ENCODE measurements around the gene RBM47.

DNA sequence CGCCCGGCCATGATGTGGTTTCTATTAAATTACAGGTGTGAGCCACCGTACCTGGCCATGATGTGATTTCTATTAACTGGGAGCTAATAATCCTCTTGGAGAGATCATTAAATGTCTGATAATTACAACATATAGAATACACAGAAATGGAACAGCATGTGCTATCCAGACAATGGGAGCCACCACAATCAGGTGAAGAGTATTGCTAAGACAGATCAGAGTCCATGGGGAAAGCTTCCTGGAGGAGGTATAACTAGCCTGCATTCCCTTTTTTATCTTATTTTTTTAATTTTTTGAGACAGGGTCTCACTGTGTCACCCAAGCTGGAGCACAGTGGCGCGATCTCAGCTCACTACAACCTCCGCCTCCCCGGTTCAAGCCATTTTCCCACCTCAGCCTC lies 147.7 kb downstream of the RBM47 start:
- TF ChIP-seq, protein P1, sequence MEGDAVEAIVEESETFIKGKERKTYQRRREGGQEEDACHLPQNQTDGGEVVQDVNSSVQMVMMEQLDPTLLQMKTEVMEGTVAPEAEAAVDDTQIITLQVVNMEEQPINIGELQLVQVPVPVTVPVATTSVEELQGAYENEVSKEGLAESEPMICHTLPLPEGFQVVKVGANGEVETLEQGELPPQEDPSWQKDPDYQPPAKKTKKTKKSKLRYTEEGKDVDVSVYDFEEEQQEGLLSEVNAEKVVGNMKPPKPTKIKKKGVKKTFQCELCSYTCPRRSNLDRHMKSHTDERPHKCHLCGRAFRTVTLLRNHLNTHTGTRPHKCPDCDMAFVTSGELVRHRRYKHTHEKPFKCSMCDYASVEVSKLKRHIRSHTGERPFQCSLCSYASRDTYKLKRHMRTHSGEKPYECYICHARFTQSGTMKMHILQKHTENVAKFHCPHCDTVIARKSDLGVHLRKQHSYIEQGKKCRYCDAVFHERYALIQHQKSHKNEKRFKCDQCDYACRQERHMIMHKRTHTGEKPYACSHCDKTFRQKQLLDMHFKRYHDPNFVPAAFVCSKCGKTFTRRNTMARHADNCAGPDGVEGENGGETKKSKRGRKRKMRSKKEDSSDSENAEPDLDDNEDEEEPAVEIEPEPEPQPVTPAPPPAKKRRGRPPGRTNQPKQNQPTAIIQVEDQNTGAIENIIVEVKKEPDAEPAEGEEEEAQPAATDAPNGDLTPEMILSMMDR (IDR thresholded peaks at IDR 0.05) = no peak
- TF ChIP-seq EP300 (IDR thresholded peaks at IDR 0.05) (no peak), POLR2A (IDR thresholded peaks at IDR 0.05) (no peak)
